ENCODE measurements around the gene TFAP2E. TPM values are rescaled to one million over a fixed set of nuclear protein-coding genes. Genes with fewer than 3 reads are reported as not detected.

TFAP2E gene
- total RNA-seq, 1 donor from 2014 or later: 0.42 TPM

- intact Hi-C loops (cut with micrococcal nuclease): no loop called here
Measured at GRCh38 chr1:35592991-35593769, 20.1 kb downstream of the TFAP2E start.

DNA sequence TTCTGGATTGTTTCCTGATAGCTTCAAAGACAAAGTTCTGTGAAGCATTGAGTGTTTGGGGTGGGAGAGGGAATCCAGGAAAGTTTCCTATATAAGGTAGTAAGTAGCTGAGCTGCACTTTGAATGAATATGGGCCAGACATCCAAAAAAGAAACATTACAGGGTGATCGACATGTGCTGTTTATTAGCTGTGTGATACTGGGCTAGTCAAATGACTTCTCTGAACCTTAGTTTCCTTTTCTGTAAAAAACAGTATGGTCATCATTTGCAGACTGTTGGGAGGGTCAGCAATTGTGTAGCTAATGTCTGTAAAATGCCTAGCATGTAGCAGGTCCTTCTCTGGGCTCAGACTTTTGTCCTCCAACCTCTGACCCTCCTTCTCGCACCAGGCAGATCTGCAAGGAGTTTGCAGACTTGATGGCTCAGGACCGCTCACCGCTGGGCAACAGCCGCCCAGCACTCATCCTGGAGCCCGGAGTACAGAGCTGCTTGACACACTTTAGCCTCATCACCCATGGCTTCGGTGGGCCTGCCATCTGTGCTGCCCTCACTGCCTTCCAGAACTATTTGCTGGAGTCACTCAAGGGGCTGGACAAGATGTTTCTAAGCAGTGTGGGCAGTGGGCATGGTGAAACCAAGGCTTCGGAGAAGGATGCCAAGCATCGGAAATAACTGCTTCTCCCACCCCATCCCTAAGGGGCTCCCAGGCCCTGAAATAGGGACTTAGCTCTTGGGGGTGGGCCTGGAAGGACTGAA, 21.1 kb downstream of the TFAP2E start:
- intact Hi-C loops (cut with micrococcal nuclease): no loop called here

DNA sequence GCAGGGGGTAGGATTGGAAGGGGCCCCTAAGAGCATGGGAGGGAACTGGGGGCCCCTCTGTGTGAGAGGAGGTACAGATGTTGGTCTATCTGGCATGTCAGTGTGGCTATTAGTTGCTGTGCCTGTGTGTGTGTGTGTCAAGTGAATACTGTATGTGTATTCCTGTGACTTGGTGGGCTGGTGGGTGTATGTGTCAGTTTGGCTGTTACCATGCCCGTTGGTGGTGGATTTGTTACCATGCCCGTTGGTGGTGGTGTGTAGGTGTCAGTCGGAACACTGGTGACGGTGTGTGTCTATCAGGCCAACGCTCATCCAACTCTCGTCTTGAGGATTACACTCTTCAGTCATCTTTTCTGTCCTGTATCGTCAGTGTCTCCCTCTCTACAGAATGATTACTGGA, 22.6 kb downstream of the TFAP2E start:
- intact Hi-C loops (cut with micrococcal nuclease): no loop called here

GRCh38 chr1:35597870-35598269, 24.8 kb downstream of the TFAP2E start:
- intact Hi-C loops (cut with micrococcal nuclease): no loop called here

- intact Hi-C loops (cut with micrococcal nuclease): no loop called here
Measured at GRCh38 chr1:35598895-35599294, 25.8 kb downstream of the TFAP2E start.

- intact Hi-C loops (cut with micrococcal nuclease): no loop called here
Measured at GRCh38 chr1:35599411-35599810, 26.3 kb downstream of the TFAP2E start.

GRCh38 chr1:35600593-35600992, 27.5 kb downstream of the TFAP2E start:
- intact Hi-C loops (cut with micrococcal nuclease): no loop called here

- intact Hi-C loops (cut with micrococcal nuclease): no loop called here
Measured at GRCh38 chr1:35603468-35603867, 30.4 kb downstream of the TFAP2E start.

GRCh38 chr1:35603941-35604340, 30.8 kb downstream of the TFAP2E start:
- intact Hi-C loops (cut with micrococcal nuclease): no loop called here

DNA sequence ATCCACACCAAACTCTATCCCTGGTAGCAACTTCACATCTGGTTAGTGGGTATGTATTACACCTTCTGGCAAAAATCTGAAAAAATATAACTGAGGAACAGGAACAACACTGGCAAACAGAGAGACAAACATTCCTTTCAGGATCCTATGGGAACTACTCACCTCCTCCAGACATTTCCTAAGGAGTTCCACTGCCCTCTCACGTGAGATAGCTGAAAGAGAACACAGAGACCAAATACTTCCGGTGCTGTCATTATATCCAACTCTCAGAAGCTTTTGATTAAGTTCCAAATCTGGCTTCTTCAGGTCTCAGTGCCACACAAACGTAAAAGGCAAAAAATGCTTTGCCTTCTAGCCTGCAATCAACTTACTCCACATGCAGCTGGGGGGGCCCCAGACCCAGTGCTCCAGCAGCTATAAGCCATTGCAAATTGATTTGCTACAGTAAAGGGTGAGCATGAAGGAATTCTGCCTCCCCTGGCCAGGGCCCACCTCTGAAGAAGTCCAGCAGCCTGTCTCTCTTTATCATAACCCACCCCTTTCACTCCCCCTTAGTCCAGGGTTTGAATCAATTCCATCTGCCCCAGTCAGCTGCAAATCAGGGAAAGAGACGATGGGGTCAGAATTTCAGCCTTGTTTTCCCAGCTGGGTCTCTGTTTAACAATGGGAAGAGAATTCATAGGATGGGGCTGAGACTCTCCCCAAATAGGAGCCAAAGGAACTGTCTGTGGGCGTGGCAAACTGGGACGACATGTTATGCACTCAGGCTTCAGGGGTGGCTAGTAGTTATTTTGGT, 32.2 kb downstream of the TFAP2E start:
- intact Hi-C loops (cut with micrococcal nuclease): no loop called here

DNA sequence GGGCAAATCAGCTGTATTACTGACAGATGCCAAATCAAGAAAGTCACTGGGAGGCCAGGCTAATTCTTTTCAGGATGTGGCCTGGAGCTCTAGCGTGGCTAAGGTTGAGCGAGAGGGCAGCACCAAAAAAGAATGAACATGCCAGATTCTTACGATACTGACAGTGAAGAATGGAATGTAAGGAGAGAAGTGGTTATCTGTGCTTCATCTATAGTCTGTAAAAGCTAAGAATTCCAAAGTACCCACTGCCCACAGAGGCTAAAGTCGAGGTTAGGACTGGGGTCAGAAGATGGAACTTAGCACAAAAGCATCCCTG, 32.7 kb downstream of the TFAP2E start:
- intact Hi-C loops (cut with micrococcal nuclease): no loop called here

DNA sequence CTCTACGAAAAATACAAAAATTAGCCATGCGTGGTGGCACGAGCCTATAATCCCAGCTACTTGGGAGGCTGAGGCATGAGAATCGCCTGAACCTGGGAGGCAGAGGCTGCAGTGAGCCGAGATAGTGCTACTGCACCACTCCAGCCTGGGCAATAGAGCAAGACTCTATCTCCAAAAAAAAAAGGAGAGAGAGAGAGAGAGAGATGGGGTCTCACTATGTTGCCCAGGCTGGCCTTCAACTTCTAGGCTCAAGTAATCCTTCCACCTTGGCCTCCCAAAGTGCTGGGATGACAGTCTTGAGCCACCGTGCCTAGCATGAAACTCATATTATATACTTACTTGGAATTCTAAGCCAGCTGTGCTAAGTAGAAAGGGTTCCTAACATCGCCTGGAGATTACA, 38.5 kb downstream of the TFAP2E start:
- intact Hi-C loops (cut with micrococcal nuclease): no loop called here

- intact Hi-C loops (cut with micrococcal nuclease): no loop called here
Measured at GRCh38 chr1:35615440-35615839, 42.3 kb downstream of the TFAP2E start.

DNA sequence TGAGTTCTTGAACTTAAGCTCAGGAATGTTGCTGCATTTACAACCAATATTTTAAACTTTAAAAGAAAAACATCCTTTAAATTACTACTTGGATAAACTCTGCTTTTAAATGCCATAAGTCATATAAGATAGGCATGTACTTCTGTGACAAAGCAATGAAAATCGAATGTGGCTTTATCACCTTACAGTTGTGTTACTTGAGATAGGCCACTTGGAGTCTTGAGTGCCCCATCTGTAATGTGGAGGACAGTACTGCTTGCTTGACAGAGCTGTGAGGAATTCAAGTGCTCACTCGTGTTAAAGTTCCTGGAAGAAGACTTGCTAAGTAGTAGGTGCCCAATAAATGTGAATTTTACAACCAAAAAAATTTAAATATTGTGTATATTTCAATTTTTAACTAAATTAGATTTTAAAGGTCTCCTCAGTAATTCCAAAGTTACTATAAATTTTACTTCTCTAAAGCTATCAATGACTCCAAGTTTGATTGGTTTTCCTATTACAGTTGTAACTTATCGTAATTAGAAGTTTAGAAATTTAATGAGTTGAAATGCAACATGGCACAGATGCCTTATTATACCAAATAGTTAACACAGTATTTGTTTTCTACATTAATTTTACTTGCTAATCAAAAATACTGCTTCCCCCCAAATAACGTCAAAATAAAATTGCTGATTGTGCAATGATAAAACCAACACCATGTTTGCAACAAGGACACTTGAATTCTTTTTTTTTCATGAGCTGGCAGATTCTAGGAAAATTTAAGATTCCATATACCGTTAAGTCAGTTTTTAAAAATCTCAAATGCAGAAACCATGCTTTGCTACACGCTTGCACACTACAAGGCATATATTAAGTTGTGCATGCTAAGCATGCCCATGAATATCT, 46.4 kb downstream of the TFAP2E start:
- intact Hi-C loops (cut with micrococcal nuclease): no loop called here

DNA sequence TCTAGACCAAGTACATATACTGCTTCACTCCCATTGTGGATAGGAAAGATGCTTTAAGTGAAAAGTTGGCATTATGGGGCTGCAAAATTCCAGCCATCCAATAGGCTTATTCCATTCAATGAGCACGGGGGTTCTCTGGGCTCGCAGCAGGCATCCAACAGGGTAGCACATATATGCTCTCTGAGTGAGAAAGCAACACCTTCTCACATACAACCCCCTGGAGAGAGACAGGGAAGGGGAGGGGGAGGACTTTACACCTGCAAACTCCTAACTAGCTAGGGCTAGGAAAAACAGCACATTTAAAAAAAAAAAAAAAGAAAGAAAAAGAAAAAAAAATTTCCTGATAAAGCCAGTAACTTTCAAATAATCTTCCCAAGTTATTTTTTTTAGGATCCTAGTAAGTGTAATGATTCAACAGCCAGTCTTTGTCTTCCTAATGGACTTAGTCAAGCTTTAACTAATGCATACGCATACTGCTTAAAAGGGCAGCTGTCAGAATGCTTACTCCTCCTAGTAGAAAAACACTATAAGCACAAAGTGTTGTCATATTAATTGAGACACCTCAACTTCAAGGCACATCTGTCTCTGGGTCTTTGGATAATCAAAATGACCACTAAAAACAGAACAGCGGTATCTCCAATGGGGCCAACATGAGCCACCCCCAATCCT, 49.5 kb downstream of the TFAP2E start:
- intact Hi-C loops (cut with micrococcal nuclease): no loop called here

DNA sequence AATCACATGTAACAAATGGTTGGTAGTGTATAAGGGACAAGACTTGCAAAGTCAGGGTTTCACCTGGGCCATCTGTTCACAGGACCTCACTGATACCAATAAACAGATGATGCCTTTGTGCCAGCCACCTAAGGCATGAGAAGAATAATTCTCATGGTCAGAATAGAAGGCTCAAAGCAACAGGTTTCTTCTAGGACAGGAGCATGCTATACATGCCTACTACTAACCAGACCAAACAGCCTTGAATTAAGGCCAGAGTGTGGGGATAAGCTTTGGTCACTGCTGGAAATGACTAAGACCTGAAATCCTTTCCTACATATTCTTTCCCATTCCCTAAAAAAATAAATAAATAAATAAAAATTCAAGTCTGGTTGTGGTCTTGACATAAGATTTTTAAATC, 50.7 kb downstream of the TFAP2E start:
- intact Hi-C loops (cut with micrococcal nuclease): no loop called here

- intact Hi-C loops (cut with micrococcal nuclease): no loop called here
Measured at GRCh38 chr1:35629051-35629450, 55.9 kb downstream of the TFAP2E start.

GRCh38 chr1:35631396-35631795, 58.3 kb downstream of the TFAP2E start:
- intact Hi-C loops (cut with micrococcal nuclease): no loop called here

DNA sequence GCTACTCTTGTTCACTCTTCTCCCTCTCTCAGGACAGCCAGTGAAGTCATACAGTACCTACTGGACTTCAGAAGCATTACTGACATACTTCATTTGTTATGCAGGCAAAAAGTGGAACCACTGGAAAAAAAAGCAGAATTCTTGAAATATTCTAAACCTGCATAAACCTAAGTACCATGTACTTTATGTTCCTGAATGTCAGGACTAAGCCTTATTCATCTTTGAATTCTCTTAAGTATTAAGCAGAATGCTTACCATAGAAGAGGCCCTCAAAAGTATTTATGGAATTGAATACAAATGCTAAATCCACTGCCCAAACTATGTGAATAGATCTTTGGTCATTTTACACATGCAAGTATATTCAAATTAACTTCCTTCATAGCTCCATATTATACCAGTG, 60.4 kb downstream of the TFAP2E start:
- intact Hi-C loops (cut with micrococcal nuclease): no loop called here

GRCh38 chr1:35637401-35637809, 64.3 kb downstream of the TFAP2E start:
- intact Hi-C loops (cut with micrococcal nuclease): loop anchor here (1.0 to 5.0 kb wide), 2 partner anchors 60 to 585 kb away; partner anchors contain the start of gene THRAP3

All from T-helper 1 cell treated with Interleukin-12 subunit alpha and Interleukin-12 subunit beta and Interleukin-4 antibody, amounts not matched to agents 30 ng/mL and 1 ng/mL, for 36 hours (primary cell).